Measurements from ENCODE around the gene AKAP3.

AKAP3 gene

DNA sequence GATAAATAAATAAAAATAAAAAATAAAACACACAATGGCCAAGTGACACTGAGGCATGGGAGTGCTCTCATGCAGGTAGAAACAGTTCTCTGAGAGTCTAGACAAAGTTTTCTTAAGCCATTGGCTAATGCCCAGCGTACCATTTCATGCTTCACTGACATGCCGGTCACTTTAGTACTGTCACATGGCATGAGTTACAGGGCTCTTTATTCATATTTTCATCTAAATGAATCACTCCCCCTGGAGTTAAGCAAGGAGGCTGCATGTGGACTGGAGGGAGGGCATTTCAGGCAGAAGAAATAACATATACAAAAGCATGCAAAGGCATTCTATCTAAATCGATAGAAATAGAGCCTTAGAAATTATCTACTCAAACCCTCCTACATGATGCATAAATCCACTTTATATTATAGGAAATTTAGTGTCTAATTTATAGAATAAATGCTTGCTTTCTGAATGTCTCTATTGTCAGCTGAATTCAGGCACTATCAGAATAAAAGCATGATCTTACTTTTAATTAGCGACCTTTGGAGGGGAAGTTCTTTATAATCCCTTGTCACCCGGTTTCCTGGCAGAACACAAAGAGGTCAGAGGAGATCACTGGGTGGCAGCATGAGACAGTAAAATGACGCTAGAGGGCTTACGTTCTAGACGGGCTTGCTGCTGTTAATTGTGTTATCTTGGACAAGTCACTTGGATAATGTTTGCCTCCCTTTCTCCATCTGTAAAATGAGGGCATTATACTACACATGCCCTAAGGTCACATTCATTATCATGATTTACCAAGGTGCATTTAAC is 69.3 kb downstream of the AKAP3 start:
- in situ Hi-C loops (cut with MboI; ENCODE audit: low pct_unique_long_range_greater_than_20kb, low sequenced_read_pairs, unreplicated experiment): no loop called here
- peak; percentile 49 for DNase-seq (ENCODE audit: low spot score)
- TF ChIP-seq, protein P1, sequence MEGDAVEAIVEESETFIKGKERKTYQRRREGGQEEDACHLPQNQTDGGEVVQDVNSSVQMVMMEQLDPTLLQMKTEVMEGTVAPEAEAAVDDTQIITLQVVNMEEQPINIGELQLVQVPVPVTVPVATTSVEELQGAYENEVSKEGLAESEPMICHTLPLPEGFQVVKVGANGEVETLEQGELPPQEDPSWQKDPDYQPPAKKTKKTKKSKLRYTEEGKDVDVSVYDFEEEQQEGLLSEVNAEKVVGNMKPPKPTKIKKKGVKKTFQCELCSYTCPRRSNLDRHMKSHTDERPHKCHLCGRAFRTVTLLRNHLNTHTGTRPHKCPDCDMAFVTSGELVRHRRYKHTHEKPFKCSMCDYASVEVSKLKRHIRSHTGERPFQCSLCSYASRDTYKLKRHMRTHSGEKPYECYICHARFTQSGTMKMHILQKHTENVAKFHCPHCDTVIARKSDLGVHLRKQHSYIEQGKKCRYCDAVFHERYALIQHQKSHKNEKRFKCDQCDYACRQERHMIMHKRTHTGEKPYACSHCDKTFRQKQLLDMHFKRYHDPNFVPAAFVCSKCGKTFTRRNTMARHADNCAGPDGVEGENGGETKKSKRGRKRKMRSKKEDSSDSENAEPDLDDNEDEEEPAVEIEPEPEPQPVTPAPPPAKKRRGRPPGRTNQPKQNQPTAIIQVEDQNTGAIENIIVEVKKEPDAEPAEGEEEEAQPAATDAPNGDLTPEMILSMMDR (IDR thresholded peaks at IDR 0.05; ENCODE audit: extremely low read depth, insufficient read depth, missing control alignments): peak; percentile 53

DNA sequence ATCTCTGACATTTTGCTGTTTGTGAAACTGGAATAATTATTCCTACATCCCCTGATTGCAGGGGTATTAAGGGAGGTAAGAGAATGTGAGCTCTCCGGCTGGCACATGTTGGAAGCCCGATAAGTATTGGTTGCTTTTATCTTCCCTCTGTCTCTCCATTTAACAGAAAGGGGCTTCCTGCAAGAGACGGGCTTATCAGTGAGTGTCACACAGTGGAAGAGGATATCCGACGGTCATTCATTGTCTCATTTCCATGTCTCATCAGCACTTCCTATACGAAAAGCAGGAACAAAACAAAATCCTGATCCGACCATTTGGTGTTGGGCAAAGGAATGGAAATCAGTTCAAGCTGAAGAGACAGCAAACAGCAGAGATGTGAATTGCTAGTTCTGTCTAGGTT is 76.2 kb downstream of the AKAP3 start:
- in situ Hi-C loops (cut with MboI; ENCODE audit: low pct_unique_long_range_greater_than_20kb, low sequenced_read_pairs, unreplicated experiment): no loop called here
- no peak for DNase-seq (ENCODE audit: low spot score)
- TF ChIP-seq, protein P1 (IDR thresholded peaks at IDR 0.05; ENCODE audit: extremely low read depth, insufficient read depth, missing control alignments): no peak

DNA sequence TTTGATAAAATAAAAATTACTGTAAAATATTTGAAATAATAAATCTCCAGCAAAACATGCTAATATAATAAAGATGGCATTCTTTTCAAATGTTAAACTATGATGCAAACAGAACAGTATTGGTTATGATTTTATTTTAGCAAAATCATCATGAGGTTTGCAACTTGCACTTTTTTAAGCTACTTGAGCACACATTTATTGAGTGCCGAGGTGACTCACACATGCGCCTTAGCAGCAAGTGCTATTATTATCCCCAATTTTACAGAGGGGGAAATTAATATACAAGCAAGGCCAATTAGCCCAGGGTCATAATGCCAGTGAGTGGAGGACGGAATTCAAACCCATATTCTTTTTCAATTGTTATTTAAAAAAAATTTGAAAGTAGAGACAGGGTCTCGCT is 79.6 kb downstream of the AKAP3 start:
- DNase-seq (ENCODE audit: low spot score): no peak
- in situ Hi-C loops (cut with MboI; ENCODE audit: low pct_unique_long_range_greater_than_20kb, low sequenced_read_pairs, unreplicated experiment): no loop called here
- TF ChIP-seq, protein P1 (IDR thresholded peaks at IDR 0.05; ENCODE audit: extremely low read depth, insufficient read depth, missing control alignments): no peak

DNA sequence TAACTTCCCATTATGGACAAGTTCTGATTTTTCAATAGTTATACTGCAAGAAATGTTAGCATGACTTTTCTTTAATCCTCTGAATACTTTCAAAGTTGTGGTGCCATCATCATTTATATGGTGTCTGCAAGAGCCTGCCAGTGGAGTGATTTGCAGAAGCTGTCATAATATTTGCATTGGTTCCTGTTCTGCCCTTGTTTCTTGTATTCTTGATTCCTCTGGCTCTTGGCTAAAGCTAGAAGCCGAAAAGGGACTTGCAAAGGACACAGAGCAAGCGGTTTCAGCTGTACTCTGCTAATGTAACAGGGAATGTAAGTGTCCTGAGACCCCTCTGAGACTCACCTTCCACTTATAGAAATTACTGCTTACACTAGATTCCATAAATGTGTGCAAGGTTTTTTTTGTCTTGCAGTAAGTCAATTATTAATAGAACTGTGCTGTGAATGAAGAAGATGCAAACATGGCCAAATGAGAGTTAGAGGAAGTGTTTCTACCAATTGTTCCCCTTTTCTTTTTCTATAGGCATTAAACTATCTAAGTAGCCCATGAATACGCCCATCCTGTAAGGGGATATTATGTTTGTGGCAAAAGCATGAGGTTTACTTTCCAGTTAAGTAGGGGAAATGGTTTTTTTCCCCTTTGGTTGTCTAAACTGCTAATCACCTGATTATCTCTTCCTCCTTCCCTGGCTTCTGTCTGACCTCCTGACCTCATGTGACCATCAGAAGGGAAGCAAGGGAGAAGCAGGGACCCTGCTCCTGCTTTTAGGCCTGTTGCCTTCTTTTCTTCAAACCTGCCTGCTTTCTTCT is 81.6 kb downstream of the AKAP3 start:
- TF ChIP-seq, protein P1 (IDR thresholded peaks at IDR 0.05; ENCODE audit: extremely low read depth, insufficient read depth, missing control alignments): no peak
- in situ Hi-C loops (cut with MboI; ENCODE audit: low pct_unique_long_range_greater_than_20kb, low sequenced_read_pairs, unreplicated experiment): no loop called here
- DNase-seq (ENCODE audit: low spot score): no peak

DNA sequence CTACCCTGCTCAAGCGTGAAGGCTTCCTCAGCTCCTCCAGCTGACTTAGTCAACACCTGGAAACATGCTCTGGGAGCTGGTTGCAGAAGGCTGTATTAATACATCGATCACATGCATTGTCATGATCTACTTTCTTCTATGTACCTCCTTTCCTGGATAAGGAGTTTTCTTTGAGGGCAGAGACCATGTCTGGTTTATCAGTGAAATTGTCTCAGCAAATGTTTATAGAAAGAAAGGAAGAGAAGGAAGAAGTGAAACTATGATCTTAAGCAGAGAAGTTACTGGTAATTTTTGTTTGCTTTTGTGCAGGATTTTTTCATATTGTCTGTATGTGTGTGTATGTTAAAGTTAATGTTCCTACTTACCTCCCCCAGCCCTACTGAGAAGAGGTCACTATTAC is 82.4 kb downstream of the AKAP3 start:
- TF ChIP-seq, protein P1 (IDR thresholded peaks at IDR 0.05; ENCODE audit: extremely low read depth, insufficient read depth, missing control alignments): no peak
- in situ Hi-C loops (cut with MboI; ENCODE audit: low pct_unique_long_range_greater_than_20kb, low sequenced_read_pairs, unreplicated experiment): no loop called here
- no peak for DNase-seq (ENCODE audit: low spot score)
